OCI-LY3 (cell line): ENCODE data around the gene DUSP5.

Experiments used
- CTCF ChIP-seq: fragments of 200-600, 300-600 bp; sonication (generic); IDR thresholded peaks from 2 replicates; pipeline ENCODE4 v1.5.1; 2014; ENCODE audit warnings: antibody characterized with exemption, low read length, low read depth
- EZH2phosphoT487 ChIP-seq: fragments of 200-600 bp; shearing (Covaris generic); IDR thresholded peaks from 2 replicates; pipeline ENCODE4 v1.6.1; 2018; ENCODE audit warnings: antibody characterized with exemption, mixed run types, low read depth

GRCh38 chr10:110498087-110498981, 627 bp downstream of the DUSP5 start:
- TF ChIP-seq CTCF (no peak), EZH2phosphoT487 (no peak)
